SK-N-MC (cell line): ENCODE results near the gene IQCE.

Experiments
- EZH2 ChIP-seq: fragments of 200-600 bp; sonication (generic); IDR thresholded peaks from one replicate; pipeline ENCODE4 v1.6.1; 2017; ENCODE audit warnings: antibody characterized with exemption
- POLR2AphosphoS5 ChIP-seq: IDR thresholded peaks from 2 replicates; pipeline ENCODE4 v1.6.1; 2012; ENCODE audit warnings: mild to moderate bottlenecking, low read depth, low read length, borderline replicate concordance

- TF ChIP-seq POLR2AphosphoS5 (no peak), EZH2 (no peak)
Measured at GRCh38 chr7:2514473-2515423, 44.0 kb upstream of the IQCE start.
